NCI-H2029 treated with DMSO at 0.1 percent for 48 hours (cell line): Measurements from ENCODE around the gene HASPIN.

Source experiments
- DNase-seq: peaks from one replicate; lab custom pipeline; 2025; lab: John Stamatoyannopoulos, UW

HASPIN gene

GRCh38 chr17:3765981-3766380, 42.3 kb downstream of the HASPIN start:
- DNase-seq = no peak

DNA sequence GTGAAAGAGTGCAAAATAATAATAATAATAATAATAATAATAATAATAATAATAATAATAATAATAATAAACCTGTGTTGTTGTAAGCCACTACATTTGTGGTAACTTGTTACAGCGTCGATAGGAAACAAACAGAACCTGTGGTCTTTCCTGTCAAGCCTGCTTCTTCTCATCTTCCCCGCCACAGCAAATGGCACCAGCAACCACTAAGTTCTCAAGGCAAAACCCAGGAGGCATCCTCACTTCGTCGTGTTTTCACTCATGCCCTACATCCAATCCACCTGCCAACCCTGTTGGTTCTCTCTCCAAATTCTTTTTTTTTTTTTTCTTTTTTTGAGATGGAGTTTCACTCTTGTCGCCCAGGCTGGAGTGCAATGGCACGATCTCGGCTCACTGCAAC, 43.1 kb downstream of the HASPIN start:
- no peak for DNase-seq

DNA sequence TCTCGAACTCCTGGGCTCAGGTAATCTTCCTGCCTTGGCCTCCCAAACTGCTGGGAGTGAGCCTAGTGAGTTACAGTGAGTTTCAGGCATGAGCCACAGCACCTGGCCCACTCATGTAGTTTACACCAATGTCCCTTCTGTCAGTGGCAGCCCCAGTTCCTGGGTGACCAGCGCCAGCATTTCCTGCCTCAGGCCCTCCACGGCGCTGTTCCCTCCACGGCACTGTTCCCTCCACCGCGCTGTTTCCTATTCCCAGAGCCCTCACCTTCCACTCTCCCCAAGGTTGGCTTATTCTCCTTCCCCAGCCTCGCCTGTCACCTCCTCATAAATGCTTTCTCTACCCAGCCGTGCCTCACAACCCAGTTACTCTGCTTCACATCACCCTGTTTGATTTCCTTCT, 44.6 kb downstream of the HASPIN start:
- no peak for DNase-seq

DNA sequence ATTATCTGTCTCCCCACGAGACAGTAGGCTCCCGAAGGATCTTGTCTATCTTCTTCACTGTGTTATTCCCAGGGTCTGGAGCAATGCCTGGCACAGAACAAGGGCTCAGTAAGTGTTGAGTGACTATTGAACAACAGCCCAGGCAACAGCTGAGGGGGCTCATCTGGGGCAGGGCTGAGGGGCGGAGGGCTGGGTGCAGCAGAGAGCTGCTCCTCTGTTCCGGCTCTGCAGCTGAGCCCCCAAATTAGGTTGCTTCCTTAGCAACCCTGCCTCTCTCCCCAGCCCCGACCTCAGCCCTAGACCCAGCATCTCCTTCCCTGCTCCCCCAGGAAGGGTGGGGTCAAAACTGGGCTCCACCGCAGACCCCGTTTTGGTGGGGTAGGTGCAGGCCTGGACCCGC, 45.1 kb downstream of the HASPIN start:
- no peak for DNase-seq

- DNase-seq = no peak
These were observed 46.8 kb downstream of the HASPIN start for GRCh38 chr17:3770466-3770865.

DNA sequence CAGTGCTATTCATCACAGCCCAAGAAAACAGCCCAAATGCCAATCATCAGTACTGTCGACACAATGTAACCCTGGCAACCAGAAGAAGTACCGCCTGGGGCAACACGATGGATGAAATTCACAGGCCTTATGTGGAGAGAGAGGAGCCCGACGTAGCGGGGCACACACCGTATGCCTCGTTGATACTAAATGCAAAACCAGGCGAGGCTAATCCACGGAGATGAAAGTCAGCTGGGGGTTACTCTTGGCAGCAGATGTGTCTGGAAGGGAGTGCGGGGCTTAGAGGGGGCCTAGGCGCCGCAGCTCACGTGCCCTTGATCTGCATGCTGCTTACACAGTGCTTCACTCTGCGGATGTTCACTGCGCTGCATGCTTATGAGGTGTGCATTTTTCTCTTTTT, 47.4 kb downstream of the HASPIN start:
- DNase-seq = no peak

DNA sequence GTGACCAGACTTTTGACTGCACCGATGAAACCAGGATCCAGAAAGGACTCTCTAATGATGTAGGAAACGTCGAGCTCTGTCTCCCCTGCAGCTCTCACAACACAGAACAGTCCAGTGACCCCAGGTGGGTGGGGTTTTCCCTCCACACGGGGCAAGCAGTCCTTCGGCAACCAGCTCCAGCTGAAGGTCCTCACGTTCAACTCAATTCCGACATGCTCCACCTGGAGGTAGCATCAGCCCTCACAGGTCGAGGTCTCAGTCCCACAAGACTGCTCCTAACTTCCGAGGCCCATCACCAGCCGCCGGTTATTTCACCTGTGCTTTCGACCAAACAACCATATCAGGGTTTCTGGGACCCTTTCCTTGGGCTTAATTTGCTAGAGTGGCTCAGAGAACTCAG, 49.1 kb downstream of the HASPIN start:
- DNase-seq = no peak

GRCh38 chr17:3773511-3773910, 49.8 kb downstream of the HASPIN start:
- DNase-seq = no peak

GRCh38 chr17:3773966-3774365, 50.3 kb downstream of the HASPIN start:
- DNase-seq = no peak
